PFSK-1 (cell line): ENCODE measurements around the gene TEAD3.

Experiments
- POLR2AphosphoS5 ChIP-seq: IDR thresholded peaks from 2 replicates; pipeline ENCODE4 v1.6.1; 2012; ENCODE audit warnings: low read depth, mild to moderate bottlenecking, control low read depth, low read length, moderate library complexity
- TAF1 ChIP-seq: IDR thresholded peaks from 2 replicates; pipeline ENCODE4 v1.6.1; 2012; ENCODE audit warnings: low read length, control low read depth, borderline replicate concordance; ENCODE audit not compliant: insufficient read depth

DNA sequence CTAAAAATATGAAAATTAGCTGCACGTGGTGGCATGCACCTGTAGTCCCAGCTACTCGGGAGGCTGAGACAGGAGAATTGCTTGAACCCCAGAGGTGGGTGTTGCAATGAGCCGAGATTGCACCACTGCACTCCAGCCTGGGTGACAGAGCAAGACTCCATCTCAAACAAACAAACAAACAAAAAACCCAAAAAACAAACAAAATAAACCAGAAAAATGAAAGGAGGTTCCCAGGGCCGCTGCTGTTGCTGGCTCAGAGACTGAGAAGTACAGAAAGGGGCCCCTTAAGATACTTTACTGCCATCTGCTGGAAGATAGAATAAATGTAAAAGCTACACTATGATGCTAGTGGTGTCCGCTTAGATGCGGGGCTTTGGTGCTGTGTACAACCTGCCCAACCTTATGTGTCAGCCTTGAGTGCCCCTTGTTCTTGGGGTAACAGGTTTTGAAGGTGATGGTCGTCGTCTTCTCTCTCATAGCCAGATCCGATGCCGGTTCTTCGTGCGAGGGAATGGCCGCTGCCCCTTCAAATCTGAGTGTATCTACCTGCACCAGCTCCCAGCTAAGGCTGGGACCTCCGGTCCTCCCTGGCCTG is 47.5 kb downstream of the TEAD3 start:
- TF ChIP-seq TAF1: no peak
- no peak for TF ChIP-seq POLR2AphosphoS5
